GM21526 (cell line): ENCODE measurements around the gene ATP1A2.

Source experiments
- ATAC-seq: cut with Tn5 transposase; IDR thresholded peaks from one replicate; pipeline ENCODE4 v1.9.1; 2021; ENCODE audit warnings: moderate library complexity; ENCODE audit not compliant: unreplicated experiment, low FRiP score

The ATP1A2 gene

DNA sequence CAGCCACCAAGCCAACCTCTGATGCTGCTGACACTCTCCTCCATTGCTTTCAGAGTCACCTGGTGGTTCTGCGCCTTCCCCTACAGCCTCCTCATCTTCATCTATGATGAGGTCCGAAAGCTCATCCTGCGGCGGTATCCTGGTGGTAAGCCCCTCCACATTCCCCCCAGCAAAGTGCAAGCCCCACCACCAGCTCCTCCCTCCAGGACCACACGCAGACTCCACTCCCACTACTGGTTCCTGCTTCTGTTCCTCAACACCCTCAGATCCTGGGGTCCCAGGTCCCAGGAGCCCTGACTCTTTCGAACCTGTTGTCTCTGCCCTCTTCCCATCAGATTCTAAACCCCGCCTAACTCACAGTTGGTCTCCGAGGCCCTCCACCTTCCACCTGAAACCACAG, 24.3 kb downstream of the ATP1A2 start:
- no peak for ATAC-seq

DNA sequence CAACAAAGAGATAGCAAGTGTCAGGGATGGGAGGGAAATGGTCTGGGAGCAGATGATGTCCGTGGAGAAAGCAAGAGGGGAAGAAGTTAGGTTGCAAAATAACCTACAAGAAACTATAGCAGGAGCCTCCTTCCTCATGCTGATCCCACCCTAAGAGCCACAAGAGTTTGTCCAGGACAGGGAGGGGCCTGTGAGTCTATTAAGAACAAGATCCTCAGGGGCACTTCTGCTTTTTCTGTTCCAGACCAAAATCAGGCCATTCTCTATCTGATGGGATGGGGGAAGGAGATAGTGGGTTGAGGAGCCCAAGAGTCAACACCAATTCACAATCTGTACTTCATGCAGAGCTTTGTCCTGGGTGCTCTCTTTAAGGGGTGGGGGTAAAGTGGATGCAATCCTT, 28.1 kb downstream of the ATP1A2 start:
- ATAC-seq, result no peak

DNA sequence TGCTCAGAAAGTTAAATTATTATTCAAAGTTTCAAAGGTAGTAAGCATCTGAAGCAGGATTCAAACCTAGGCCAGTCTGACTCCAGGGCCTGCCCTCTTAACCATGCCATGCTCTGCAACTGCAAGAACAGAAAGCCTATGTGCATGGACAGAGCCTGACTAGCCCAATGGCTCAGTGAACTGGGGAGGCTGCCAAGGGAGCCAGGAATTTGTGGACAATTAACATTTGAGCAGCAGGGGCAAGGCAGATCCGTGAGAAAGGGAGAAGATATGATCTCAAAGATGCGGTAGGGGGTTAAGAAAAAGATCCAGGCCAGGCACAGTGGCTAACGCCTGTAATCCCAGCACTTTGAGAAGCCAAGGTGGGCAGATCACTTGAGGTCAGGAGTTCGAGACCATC, 29.4 kb downstream of the ATP1A2 start:
- no peak for ATAC-seq

DNA sequence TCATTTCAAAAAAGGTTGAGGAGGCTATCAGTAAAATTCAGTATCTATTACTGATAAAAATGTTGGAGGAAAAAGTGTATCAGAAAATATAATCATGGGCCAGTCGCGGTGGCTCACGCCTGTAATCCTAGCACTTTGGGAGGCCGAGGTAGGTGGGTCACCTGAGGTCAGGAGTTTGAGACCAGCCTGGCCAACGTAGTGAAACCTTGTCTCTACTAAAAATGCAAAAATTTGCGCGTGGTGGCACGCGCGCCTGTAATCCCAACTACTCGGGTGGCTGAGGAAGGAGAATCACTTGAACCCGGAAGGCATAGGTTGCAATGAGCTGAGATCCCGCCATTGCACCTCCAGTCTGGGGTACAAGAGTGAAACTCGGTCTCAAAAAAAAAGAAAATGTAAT, 30.5 kb downstream of the ATP1A2 start:
- no peak for ATAC-seq

DNA sequence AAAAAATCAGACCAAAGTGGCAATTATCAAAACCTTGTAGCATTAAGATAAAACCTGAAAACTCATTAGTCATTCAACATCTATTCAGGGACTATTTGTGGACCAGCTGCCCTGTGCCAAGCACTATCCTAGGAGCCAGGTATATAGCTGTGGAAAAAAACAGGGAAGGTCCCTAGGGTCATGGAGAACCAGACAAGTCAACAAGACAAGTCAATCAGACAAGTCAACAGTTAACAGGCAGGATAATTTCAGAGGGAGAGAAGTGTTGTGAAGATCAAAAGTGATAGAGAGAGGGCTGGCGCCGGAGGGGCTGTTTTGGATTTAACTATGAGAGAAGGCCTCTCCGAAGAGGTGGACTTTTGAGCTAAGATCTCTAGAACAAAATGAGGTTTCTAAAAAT, 32.6 kb downstream of the ATP1A2 start:
- no peak for ATAC-seq

DNA sequence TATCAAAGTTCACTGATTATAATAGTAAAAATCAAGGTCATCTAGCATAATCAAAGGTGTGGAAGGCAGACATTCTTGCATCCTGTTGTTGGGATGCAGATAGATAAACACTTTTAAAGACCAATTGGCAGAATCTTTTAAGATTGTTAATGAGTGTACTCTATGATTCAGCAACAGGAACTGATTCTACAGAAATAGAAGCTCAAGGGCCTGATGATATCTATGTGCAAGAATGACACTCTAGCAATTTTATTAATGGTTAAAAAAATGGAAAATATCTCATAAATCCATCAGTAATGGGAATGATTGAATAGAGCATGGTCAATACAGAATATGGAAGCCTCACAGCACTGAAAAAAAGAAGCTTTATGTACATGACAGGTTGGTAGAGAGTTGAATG, 33.7 kb downstream of the ATP1A2 start:
- ATAC-seq, result no peak

DNA sequence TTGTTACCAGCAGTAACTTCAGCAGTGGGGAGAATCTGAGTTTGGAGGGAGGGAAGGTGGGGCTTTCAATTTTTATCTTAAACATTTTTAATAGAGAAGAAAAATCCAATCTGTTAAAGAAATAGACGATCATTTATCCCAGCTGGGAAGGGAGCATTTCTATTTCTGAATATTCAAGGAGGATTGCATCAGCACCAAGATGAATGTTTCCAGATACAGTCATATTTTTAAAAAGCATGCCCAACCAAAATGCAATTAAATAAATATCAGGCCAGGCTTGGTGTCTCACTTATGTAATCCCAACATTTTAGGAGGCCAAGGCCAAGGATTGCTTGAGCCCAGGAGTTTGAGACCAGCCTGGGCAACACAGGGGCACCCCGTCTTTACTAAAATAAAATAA, 34.2 kb downstream of the ATP1A2 start:
- ATAC-seq, result no peak

DNA sequence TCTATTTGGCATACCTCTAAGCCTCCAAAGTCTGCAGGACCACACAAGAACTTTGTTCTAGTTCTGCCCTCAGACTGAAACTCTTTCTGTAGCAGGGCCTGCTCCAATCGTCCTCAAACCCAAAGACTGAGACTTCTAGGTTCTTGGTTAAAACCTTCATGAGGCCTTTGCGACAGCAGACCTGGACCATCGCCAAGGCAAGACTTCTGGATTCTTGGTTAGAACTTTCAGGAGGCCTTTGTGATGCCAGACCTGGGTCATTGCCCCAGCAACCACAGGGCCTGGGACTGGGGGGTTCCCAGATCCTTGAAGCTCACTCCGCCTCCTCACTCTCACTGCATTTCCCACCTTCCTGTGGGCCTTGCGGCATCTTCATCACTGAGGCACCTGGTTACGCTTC, 35.7 kb downstream of the ATP1A2 start, which contains the start of gene ATP1A4:
Gene ATP1A4 (plus strand): TSS at position 301 of the 400 bp plus-strand sequence. CDS start 438 bp downstream, outside the sequence.
- no peak for ATAC-seq

DNA sequence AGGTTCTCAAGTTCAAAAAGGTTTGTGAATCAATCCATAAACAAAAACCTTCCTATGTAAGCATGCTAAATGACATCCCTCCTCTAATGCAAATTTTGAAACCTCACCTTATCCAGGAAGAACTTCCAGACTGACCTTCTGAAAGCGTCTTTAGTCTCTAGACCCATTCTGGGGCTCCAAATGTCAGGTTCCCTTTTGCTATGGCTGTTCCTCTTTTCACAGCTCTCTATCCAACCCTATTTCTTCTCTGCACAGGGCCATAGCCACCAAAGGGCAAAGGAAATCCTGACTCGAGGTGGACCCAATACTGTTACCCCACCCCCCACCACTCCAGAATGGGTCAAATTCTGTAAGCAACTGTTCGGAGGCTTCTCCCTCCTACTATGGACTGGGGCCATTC, 39.2 kb downstream of the ATP1A2 start:
- ATAC-seq, result no peak

DNA sequence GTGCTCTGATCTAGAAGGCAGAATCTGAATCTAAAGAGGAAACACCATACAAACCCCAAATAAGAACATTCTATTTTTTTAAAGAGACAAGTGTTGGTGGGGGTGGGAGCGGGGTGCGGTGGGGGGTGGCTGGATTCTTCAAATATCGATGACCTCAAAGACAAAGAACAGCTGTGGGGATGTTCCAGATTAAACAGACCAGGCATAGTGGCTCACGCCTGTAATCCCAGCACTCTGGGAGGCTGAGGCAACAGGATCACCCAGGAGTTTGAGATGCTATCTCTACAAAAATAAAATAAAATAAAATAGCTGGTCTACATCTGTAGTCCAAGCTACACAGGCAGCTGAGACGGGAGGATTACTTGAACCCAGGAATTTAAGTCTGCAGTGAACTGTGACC, 40.8 kb downstream of the ATP1A2 start:
- no peak for ATAC-seq

DNA sequence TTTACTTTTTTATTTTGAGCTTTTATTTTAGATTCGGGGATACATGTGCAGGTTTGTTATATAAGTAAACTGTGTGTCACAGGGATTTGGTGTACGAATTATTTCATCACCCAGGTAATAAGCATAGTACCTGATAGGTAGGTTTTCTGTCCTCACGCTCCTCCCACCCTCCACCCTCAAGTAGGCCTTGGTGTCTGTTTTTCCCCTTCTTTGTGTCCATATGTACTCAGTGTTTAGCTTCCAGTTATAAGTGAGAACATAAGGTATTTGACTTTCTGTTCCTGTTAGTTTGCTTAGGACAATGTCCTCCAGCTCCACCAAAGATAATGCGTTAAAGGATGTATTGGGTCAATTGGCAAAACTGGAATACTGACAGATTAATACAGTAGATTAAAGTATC, 41.6 kb downstream of the ATP1A2 start:
- ATAC-seq, result no peak

DNA sequence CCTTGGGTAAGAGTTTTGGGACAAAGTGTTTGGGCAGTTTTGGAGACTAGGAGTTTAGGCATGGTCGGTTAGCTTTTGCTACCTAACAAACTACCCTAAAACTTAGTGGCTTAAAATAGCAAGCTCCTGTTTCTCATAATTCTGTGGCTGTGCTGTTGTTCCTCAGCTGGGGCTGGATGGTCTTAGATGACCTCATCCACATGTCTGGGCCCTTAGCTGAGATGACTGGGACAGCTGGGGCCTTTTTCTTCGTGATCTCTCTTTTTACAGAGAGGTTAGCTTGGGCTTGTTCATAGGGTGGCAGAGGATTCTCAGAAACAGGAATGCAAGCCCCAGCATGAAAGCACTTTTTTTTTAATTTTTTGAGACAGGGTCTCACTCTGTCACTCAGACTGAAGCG, 42.5 kb downstream of the ATP1A2 start:
- ATAC-seq, result no peak

DNA sequence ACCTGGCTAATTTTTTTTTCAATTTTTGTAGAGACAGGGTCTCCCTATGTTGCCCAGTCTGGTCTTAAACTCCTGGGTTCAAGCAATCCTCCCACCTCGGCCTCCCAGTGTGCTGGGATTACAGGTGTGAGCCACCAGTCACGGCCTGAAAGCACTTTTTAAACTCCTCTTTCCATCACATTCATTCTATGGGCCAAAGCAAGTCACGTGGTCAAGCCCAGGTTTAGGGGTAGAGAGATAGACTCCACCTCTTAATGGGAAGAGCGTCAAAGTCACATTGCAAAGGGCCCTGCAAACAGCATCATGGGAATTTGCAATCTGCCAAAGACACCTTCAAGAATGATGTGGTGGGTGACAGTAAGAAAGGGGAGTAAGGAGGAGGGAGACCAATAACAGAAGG, 43.0 kb downstream of the ATP1A2 start:
- no peak for ATAC-seq

DNA sequence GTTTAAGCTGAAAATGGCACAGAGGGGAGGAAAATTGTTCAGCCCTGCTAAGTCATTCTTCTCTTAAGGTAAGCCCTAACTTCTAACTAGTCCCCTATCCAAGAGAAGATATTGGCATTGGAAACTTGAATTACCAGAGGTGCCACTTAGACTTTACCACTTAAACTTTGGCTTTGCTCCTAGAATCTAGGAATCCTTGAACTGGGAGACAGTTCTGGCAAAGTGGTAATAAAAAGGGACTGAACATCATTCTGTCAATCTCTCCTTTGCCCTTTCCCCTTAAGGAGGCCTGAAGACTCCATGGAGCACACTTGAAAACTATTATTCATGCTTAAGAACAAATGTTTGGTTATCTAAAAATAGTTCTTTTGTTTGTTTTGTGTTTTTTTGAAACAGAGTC, 44.3 kb downstream of the ATP1A2 start:
- ATAC-seq, result no peak

DNA sequence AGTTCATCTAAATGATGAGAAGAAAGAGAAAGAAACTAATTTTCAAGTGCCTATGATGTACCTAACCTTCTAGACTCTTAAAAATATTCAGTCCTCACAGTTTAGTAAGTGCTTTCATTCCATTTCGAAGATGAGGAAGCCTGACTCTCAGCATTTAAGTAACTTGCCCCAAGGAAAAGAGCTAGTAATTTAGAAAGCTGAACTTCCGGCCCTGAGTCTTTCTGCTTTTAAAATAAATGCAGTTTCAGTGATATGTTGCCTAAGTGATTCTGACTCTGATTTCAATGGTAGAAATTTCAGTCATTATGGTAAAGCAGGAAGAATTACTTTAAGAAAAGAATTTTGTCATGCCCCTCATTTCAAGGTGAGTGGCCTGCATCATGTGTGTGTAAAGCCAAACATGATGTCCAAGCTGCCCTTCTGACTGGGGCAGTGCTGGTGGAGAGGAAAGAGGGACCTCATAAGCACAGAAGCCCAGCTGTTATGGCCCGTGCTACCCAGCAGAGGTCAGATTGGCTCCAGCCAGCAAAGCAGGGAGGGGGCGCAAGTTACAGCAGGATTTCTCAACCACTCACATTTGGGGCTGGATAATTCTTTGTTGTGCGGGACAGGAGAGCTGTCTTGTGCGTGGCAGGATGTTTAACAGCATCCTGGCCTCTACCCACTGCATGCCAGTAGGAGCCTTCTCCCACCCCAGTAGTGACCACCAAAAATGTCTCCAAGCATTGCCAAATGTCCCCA, 46.6 kb downstream of the ATP1A2 start:
- no peak for ATAC-seq

DNA sequence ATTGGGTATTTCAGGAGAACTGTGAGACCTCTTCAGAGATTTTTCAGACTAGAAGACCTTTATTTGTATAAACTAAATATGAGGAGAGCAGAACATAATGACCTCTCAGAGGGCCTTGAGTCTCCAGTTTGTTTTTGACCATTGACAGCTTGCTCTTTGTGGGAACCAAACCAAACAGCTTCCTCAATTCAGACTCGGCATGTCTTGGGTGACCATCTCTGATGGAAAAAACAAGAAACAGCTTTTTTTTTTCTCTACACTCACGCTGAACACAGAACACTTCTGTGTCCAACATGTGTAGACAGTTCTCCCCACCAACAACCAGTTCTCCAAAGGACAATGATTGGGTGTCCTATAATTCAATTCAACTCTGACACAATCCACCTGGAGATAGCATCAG, 47.4 kb downstream of the ATP1A2 start:
- no peak for ATAC-seq

DNA sequence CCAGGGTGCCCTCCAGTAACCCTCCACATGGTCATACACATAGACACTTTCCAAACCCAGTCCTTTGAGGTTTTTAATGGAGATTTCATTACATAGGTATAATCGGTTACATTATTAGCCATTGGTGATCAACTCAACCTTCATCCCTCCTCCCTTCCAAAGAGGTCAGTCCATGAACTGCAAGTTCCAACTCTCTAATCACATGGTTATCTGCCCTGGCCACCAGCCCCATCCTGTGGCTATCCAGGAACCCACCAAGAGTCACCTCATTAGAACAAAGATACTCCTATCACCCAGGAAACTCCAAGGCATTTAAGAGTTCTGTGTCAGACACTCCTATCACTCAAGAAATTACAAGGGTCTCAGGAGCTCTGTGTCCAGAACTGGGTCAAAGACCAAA, 48.1 kb downstream of the ATP1A2 start:
- no peak for ATAC-seq

DNA sequence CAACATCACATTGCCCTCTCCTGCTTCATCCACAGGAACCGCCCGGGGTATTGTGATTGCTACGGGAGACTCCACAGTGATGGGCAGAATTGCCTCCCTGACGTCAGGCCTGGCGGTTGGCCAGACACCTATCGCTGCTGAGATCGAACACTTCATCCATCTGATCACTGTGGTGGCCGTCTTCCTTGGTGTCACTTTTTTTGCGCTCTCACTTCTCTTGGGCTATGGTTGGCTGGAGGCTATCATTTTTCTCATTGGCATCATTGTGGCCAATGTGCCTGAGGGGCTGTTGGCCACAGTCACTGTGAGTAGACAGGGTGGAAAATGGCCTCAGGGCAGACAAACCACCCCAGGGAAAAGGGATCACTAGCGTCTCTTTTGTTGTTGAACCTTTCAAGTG, 48.6 kb downstream of the ATP1A2 start:
- ATAC-seq, result no peak

DNA sequence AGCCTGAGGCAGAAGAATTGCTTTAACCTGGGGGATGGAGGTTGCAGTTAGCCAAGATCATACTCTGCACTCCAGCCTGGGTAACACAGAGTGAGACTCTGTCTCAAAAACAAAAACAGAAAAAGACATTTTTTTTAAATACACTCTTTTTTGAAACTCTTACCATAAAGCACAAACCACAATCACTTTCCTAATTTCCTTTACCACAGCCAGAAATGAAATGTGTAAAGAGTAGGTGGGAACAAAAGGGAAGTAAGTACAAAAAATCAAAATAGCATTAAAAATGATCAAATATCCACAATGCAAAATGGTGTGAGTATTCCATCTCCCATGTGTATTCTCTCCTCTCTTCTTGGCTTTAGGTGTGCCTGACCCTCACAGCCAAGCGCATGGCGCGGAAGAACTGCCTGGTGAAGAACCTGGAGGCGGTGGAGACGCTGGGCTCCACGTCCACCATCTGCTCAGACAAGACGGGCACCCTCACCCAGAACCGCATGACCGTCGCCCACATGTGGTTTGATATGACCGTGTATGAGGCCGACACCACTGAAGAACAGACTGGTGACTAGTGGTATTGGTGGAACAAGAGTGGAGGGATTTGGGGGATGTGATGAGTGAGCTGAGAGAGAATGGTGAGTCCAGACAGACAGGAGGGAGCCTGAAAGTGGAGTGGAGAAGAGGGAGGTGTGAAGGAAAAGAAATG, 50.8 kb downstream of the ATP1A2 start:
- ATAC-seq, result no peak

DNA sequence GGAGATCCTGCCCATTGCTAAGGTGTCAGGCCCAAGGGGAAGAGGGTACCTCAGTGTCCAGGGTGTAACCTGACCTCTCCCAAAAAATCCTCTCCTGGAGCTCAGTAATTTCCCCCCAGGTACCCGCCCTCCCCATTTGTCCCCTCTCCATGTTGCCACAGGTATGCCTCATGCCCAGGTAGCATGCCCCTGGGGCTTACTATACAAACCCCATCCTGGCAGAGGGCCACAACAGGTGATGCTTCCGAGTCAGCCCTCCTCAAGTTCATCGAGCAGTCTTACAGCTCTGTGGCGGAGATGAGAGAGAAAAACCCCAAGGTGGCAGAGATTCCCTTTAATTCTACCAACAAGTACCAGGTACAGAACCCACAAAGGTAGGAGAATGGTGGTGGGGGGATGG, 51.5 kb downstream of the ATP1A2 start:
- ATAC-seq, result no peak

DNA sequence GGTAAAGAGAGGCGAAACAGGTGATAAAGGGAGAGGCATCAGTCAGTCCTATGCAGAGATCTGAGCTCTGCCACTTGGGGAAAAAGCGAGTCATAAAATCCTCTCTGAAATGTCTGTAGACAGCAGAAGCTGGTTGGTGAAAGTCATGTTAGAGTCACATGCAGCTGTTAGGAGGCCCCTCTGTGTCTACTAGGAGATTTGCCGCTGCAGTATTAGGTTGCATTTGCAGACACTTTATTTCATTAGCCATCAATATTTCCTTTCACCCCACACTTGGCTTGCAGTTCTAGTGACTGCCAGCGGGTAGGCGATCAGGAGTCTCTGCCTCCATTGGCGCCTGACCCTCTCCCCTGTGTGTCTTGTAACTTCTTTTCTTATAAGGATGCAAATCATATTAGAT, 52.0 kb downstream of the ATP1A2 start:
- no peak for ATAC-seq

DNA sequence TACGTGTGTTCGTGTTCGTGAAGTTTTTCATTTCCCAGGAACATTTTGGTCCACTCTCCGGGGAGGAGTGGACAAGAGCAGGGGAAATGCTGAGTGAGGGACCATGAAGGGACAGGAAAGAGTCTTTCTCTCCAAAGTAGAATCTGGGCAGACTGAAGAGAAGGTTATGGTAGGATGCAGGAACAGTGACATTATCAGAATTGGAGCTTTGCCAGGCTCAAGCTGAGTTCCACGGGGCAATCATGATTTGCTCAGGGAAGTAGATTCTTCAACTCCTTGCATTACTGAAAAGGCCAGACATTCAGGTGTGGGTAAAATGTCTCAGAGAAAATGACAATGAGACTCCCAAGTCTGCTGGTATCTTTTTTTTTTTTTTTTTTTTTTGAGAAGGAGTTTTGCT, 52.5 kb downstream of the ATP1A2 start:
- ATAC-seq, result no peak
